Stomach smooth muscle (tissue), 2 donors: ENCODE data around the gene SAP30BP.
A peak's percentile ranks its signal among the peaks of the same experiment; 100 is the strongest.

Source experiments
- H3K27ac ChIP-seq: one replicate; pipeline ENCODE4 v1.7.0; 2013; ENCODE audit warnings: mild to moderate bottlenecking, low read length, inconsistent platforms
- H3K27me3 ChIP-seq, 2 donors: one replicate each; pipeline ENCODE4 v1.7.0; 2013; ENCODE audit warnings: low read length in 2 of 2; ENCODE audit not compliant: insufficient read depth in 2 of 2, control insufficient read depth in 1 of 2
- H3K36me3 ChIP-seq, 2 donors: one replicate each; pipeline ENCODE4 v1.7.0; 2013; ENCODE audit warnings: low read length in 2 of 2; ENCODE audit not compliant: control insufficient read depth in 2 of 2, insufficient read depth in 2 of 2
- H3K4me1 ChIP-seq: one replicate; pipeline ENCODE4 v1.7.0; 2013; ENCODE audit warnings: low read length; ENCODE audit not compliant: control insufficient read depth, insufficient read depth
- H3K4me3 ChIP-seq, 2 donors: one replicate each; pipeline ENCODE4 v1.7.0; 2013; ENCODE audit warnings: low read length in 2 of 2
- H3K9ac ChIP-seq, 2 donors: one replicate each; pipeline ENCODE4 v1.7.0; 2013; ENCODE audit warnings: low read length in 2 of 2, mild to moderate bottlenecking in 1 of 2
- H3K9me3 ChIP-seq, 2 donors: one replicate each; pipeline ENCODE4 v1.7.0; 2013; ENCODE audit warnings: low read length in 2 of 2; ENCODE audit not compliant: control insufficient read depth in 2 of 2
- donor health status: healthy.
- donor health status: Pancreatic carcinoma.

The SAP30BP gene

DNA sequence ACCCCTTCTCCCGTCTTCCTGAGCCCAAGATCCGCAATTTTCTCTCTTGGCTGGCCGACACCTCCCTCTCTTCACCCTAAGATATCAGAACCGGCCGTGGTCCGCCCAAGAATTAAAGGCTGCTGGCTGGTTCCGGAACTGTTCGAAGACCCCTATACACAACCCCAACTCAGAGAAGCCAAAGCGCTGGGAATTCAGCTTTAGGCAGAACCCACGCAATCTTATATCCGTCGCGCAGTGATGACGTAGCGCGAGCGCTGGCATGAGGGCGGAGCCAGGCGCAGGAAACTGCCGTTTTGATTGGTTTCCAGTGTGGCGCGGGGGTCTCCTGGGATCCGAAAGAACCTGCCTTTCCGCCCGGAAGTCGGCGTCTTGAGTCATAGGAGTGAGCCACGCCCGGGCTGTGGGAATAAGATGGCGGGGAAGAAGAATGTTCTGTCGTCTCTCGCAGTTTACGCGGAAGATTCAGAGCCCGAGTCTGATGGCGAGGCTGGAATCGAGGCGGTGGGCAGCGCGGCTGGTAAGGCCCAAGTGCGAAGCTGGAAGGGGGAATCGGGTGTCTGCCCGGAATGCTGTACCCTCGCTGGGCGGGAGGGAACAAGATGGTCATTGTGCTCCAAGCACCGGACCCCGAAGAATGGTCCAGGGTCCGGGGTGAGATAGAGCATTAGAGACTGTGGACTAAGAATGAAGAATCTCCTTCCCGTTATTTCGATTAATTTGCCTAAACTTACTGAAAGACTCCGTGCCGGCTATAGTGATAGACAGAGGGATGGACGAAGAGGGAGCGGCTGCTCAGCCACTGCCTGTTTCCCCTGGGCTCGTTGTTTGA is at the start of gene SAP30BP, which contains the start of gene RECQL5:
Gene SAP30BP, plus strand, starts transcription at position 380 of the 832 bp plus-strand sequence. Its CDS starts 35 bp downstream, at position 415.
Gene RECQL5, minus strand, starts transcription at position 196 of the 832 bp plus-strand sequence. CDS start 597 bp downstream, outside the sequence.
- peak within 1 kb of the TSS; percentile 98 to 100 for H3K4me3 ChIP-seq
- H3K9ac ChIP-seq: peak within 1 kb of the TSS; percentile 91 to 97
- H3K36me3 ChIP-seq: peaks cover 27 to 32% of the 10 kb centered on the region in 2 donors
- peak within 1 kb of the TSS; percentile 92 for H3K27ac ChIP-seq
- no peaks in the 10 kb centered on the region for H3K9me3 ChIP-seq
- no peaks in the 10 kb centered on the region for H3K27me3 ChIP-seq
- peaks cover 21% of the 10 kb centered on the region for H3K4me1 ChIP-seq

DNA sequence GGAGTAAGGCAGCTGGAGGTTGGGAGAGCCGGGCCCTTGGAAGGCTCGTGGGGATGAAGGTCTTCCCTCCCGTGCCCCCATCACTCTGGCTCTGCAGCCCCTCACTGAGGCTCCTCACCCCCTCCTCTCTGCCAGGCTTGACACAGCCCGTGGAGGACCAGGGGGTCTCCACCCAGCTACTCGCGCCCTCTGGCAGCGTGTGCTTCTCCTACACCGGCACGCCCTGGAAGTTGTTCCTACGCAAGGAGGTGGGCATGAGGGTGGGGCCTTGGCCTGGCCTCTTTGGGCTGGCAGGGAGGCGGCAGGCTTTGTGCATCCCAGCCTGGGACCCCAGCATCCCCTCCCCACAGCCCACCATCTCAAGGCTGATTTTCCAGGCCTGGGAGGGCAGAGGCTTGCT is 49.5 kb upstream of the SAP30BP start:
- Histone ChIP-seq H3K4me1 (no peaks in the 10 kb centered on the region), H3K36me3 (peaks cover 6 to 18% of the 10 kb centered on the region in 2 donors), H3K27ac (no peak overlapping the region)

DNA sequence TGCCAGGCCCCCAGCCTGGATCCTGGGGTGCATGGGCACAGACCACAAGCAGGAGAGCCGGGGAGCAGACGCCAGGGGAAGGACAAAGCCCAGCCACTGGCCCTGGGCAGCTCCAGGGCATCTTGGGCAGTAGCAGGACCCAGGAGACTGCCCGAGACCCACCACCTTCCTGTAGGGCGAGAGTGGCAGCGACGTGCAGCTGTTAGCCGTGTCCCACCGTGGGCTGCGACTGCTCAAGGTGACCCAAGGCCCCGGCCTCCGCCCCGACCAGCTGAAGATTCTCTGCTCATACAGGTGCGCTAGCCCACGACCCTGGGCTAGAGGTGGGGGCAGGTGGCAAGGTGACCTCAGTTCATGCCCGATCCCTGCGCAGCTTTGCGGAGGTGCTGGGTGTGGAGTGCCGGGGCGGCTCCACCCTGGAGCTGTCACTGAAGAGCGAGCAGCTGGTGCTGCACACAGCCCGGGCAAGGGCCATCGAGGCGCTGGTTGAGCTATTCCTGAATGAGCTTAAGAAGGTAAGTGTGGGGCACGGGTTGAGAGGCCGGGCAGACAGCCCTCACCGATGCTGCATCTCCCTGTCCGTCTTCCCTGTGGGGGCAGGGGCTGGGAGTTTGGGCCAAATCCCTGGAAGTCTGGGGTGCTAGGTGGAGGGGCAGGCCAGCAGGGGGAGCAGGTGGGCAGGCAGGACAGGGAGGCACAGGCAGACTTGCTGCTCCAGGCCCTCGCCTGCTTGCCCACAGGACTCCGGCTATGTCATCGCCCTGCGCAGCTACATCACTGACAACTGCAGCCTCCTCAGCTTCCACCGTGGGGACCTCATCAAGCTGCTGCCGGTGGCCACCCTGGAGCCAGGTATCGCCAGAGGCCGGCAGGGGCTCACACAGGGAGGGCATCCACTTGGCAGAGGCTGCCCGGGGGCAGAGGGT is 47.4 kb upstream of the SAP30BP start:
- H3K27ac ChIP-seq: no peak overlapping the region
- no peaks in the 10 kb centered on the region for H3K4me1 ChIP-seq
- no peaks in the 10 kb centered on the region for H3K9me3 ChIP-seq
- peaks cover 6 to 16% of the 10 kb centered on the region in 2 donors for H3K36me3 ChIP-seq
- no peaks in the 10 kb centered on the region for H3K27me3 ChIP-seq
- no peak overlapping the region for H3K4me3 ChIP-seq
- H3K9ac ChIP-seq: no peak overlapping the region

More for the DNA sequence above, 49.5 kb upstream of the SAP30BP start:
- no peaks in the 10 kb centered on the region for H3K9me3 ChIP-seq
- H3K27me3 ChIP-seq: no peaks in the 10 kb centered on the region
- no peak overlapping the region for H3K4me3 ChIP-seq
- no peak overlapping the region for H3K9ac ChIP-seq

DNA sequence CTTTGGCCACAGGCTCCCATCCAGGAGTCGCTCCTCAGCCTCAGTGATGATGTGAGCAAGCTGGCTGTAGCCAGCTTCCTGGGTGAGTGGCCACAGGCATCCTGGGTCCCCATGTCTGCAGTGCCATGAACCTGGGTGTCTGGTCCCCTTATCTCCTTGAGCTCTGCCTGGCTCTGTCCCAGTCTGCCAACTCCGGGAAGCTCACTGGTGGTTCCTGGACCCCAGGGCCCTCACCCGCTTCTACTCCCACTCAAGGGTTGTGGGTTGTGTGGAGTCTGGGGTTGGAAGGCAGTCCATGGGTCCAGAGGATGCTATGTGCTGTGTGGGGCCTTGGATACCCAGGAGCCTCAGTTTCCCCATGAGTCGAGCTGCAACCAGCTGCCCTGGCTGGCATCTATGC is 45.6 kb upstream of the SAP30BP start:
- no peaks in the 10 kb centered on the region for H3K27me3 ChIP-seq
- H3K9ac ChIP-seq: no peak overlapping the region
- no peaks in the 10 kb centered on the region for H3K4me1 ChIP-seq
- H3K4me3 ChIP-seq: no peak overlapping the region
- H3K9me3 ChIP-seq: no peaks in the 10 kb centered on the region
- no peak overlapping the region for H3K27ac ChIP-seq
- H3K36me3 ChIP-seq: peaks cover 6 to 23% of the 10 kb centered on the region in 2 donors

DNA sequence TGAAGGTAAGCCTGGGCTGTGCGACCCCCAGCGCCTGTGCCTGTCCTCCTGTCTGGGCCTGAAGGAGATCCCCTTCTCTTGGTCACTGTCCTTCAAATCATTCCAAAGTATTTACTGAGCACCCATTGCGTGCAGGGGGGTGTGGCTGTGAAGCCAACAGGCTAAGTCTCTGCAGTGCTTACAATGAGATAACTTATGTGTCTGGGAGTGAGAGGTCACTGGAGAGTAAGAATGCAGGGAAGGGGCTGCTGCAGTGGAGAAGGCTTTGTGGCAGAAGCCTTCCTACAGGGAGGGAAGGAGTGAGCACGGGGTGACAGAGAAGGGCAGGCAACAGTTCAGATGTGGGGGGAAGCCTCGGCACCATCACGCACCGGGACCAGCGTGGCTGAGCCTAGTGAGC is 45.1 kb upstream of the SAP30BP start:
- Histone ChIP-seq H3K9me3 (no peaks in the 10 kb centered on the region), H3K4me3 (no peak overlapping the region), H3K27ac (no peak overlapping the region), H3K27me3 (no peaks in the 10 kb centered on the region), H3K36me3 (peaks cover 10 to 23% of the 10 kb centered on the region in 2 donors), H3K4me1 (no peaks in the 10 kb centered on the region), H3K9ac (no peak overlapping the region)

DNA sequence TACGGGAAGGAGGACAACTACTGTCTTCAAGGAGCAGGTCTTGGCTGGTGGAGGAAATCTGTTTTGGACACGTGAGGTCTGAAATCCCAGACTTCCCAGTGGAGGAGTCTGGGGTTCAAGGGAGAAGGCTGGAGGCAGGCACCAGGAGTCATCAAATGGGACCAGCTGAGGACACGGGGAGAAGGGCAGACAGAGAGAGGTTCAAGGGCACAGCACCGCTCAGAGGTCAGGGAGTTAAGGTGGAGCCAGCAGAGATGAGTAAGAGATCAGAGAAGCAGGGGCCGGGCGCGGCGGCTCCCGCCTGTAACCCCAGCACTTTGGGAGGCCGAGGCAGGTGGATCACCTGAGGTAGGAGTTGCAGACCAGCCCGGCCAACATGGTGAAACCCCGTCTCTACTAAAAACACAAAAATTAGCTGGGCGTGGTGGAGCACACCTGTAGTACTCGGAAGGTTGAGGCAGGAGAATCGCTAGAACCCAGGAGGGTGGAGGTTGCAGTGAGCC is 44.3 kb upstream of the SAP30BP start:
- Histone ChIP-seq H3K9me3 (no peaks in the 10 kb centered on the region), H3K27me3 (no peaks in the 10 kb centered on the region), H3K9ac (no peak overlapping the region), H3K36me3 (peaks cover 11 to 22% of the 10 kb centered on the region in 2 donors), H3K4me1 (no peaks in the 10 kb centered on the region), H3K4me3 (no peak overlapping the region), H3K27ac (no peak overlapping the region)

DNA sequence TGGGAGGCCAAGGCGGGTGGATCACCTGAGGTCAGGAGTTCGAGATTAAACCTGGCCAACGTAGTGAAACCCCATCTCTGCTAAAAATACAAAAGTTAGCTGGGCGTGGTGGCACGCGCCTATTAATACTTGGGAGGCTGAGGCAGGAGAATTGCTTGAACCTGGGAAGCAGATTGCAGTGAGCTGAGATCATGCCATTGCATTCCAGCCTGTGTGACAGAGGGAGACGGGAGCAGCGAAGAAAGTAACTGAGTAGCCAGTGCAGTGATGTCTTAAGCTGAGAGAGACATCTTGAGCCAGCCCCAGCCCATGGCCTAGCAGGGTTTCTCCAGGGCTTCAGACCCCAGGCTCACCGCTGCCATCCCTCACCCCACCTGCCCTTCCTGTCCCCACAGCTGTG is 43.8 kb upstream of the SAP30BP start:
- Histone ChIP-seq H3K4me3 (no peak overlapping the region), H3K36me3 (peaks cover 8 to 22% of the 10 kb centered on the region in 2 donors), H3K4me1 (no peaks in the 10 kb centered on the region), H3K9me3 (no peaks in the 10 kb centered on the region), H3K27me3 (no peaks in the 10 kb centered on the region), H3K27ac (no peak overlapping the region), H3K9ac (no peak overlapping the region)

DNA sequence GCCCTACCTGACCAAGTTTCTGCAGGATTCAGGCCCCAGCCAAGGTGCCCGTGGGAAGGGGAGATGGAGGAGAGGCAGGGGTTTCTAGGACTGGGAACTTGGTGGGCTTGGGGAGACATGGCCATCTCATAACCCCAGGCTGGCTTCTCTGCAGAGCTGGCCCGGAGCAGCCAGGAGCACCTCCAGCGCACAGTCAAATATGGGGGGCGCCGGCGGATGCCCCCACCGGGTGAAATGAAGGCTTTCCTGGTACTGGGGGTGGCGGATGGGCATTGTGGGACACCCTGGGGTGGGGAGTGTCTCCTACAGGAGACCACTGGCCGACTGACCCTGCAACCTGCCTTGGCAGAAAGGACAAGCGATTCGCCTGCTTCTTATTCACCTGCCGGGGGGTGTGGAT is 43.1 kb upstream of the SAP30BP start:
- H3K4me3 ChIP-seq: no peak overlapping the region
- no peaks in the 10 kb centered on the region for H3K4me1 ChIP-seq
- no peak overlapping the region for H3K27ac ChIP-seq
- H3K27me3 ChIP-seq: no peaks in the 10 kb centered on the region
- H3K9ac ChIP-seq: no peak overlapping the region
- H3K9me3 ChIP-seq: no peaks in the 10 kb centered on the region
- peaks cover 8 to 20% of the 10 kb centered on the region in 2 donors for H3K36me3 ChIP-seq

DNA sequence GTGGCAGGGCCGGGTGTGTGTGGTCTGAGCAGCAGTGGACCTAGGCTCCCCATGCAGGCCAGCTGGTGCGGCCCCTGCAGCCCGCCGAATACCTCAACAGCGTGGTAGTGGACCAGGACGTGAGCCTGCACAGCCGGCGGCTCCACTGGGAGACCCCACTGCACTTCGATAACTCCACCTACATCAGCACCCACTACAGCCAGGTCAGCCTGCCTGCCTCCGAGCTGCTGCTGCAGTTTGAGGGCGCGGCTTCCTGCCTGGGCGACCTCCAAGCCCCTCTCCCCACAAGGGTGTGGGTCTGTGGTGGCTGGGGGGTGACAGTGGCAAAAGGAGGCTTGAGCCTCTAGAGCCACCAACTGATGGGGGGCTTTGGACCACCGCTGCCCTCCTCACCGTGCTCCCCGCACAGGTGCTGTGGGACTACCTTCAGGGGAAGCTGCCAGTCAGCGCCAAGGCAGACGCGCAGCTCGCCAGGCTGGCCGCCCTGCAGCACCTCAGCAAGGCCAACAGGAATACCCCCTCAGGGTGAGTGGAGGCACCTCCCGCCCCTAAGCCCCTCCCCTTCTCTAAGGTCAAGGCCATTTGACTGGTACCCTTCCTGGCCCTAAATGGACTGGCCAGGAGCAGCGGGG is 42.3 kb upstream of the SAP30BP start:
- no peaks in the 10 kb centered on the region for H3K9me3 ChIP-seq
- no peak overlapping the region for H3K4me3 ChIP-seq
- H3K27ac ChIP-seq: no peak overlapping the region
- no peaks in the 10 kb centered on the region for H3K4me1 ChIP-seq
- H3K36me3 ChIP-seq: peaks cover 8 to 20% of the 10 kb centered on the region in 2 donors
- no peak overlapping the region for H3K9ac ChIP-seq
- H3K27me3 ChIP-seq: no peaks in the 10 kb centered on the region

DNA sequence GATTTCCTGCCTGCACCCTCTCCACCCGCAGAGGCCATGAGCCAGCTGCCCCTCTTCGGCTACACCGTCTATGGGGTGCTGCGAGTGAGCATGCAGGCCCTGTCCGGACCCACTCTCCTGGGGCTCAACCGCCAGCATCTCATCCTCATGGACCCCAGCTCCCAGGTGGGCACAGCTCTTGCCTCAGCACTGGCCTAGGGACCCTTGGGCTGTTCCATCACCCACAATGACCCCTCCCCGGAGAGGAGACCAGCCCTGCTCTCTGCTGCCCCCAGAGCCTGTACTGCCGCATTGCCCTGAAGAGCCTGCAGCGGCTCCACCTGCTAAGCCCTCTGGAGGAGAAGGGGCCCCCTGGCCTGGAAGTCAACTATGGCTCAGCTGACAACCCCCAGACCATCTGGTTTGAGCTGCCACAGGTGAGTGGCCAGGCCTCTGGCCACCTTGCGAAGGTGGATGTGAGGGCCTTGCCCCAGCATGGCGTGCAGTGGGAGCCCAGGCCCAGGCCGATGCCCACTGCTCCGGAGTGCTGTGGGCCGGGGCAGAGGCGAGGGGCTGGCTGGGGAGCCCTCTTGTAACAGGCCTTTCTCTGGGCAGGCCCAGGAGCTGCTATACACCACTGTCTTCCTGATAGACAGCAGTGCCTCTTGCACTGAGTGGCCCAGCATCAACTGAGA is 41.2 kb upstream of the SAP30BP start:
- H3K9ac ChIP-seq: no peak overlapping the region
- H3K4me1 ChIP-seq: no peaks in the 10 kb centered on the region
- H3K36me3 ChIP-seq: peaks cover 8 to 20% of the 10 kb centered on the region in 2 donors
- no peak overlapping the region for H3K27ac ChIP-seq
- no peaks in the 10 kb centered on the region for H3K27me3 ChIP-seq
- no peak overlapping the region for H3K4me3 ChIP-seq
- H3K9me3 ChIP-seq: no peaks in the 10 kb centered on the region
